Measurements from ENCODE around the gene ANTXRL.

- TF ChIP-seq CTCF (IDR thresholded peaks at IDR 0.05): no peak
- no peak for TF ChIP-seq EP300 (IDR thresholded peaks at IDR 0.05; ENCODE audit: low read depth)
- TF ChIP-seq POLR2AphosphoS5 (IDR thresholded peaks at IDR 0.05): no peak
These were observed 13.9 kb upstream of the ANTXRL start for GRCh38 chr10:46272863-46273415.

Data from transverse colon (tissue), 4 donors.